ENCODE data around the gene FAM241A. TPM values are rescaled to one million over a fixed set of nuclear protein-coding genes. Genes with fewer than 3 reads are reported as not detected.

The FAM241A gene
- total and polyA plus RNA-seq, 2 of the 13 experiments (the other 11 are each of a cell fraction or from before 2014, with no cell fraction given), result 0.61 to 0.69 TPM

GRCh38 chr4:112231779-112232713, 86.8 kb downstream of the FAM241A start, which contains the start of gene AP1AR (continued):
- TF ChIP-seq FOSL2 (CRISPR knock-in tag; IDR thresholded peaks at IDR 0.05) (no peak), ZNF644 (CRISPR knock-in tag; IDR thresholded peaks at IDR 0.05; ENCODE audit: low read depth) (no peak), ZNF253 (CRISPR knock-in tag; IDR thresholded peaks at IDR 0.05; ENCODE audit: borderline replicate concordance) (no peak), ZNF709 (CRISPR knock-in tag; IDR thresholded peaks at IDR 0.05) (peak; percentile 96; the same call in 1 of the 2 replicates), ZNF12 (CRISPR knock-in tag; IDR thresholded peaks at IDR 0.05) (no peak; the same call in 1 of the 2 replicates), PRPF4 (IDR thresholded peaks at IDR 0.05; ENCODE audit: low read depth, low read length, poor library complexity, severe bottlenecking) (no peak), SOX6 (IDR thresholded peaks at IDR 0.05) (no peak), SOX6 (CRISPR knock-in tag; IDR thresholded peaks at IDR 0.05) (peak; percentile 13), RCOR2 (CRISPR knock-in tag; IDR thresholded peaks at IDR 0.05) (no peak), ZBTB44 (CRISPR knock-in tag; IDR thresholded peaks at IDR 0.05) (0 out of 2 replicates have a peak, but pooled peaks have one; percentile 7), AGO1 (IDR thresholded peaks at IDR 0.05; ENCODE audit: low read depth, low read length, poor library complexity, severe bottlenecking) (peak; percentile 70), ZNF720 (CRISPR knock-in tag; IDR thresholded peaks at IDR 0.05) (0 out of 2 replicates have a peak, but pooled peaks have one; percentile 4), ZNF740 (CRISPR knock-in tag; IDR thresholded peaks at IDR 0.05) (no peak), ZNF136 (CRISPR knock-in tag; IDR thresholded peaks at IDR 0.05; ENCODE audit: low read depth) (no peak), ZNF484 (CRISPR knock-in tag; IDR thresholded peaks at IDR 0.05; ENCODE audit: borderline replicate concordance, low read depth) (no peak), MXD3 (CRISPR knock-in tag; IDR thresholded peaks at IDR 0.05) (0 out of 2 replicates have a peak, but pooled peaks have one; percentile 48), POGZ (CRISPR knock-in tag; IDR thresholded peaks at IDR 0.05) (no peak; the same call in 1 of the 2 replicates), HOXA3 (CRISPR knock-in tag; IDR thresholded peaks at IDR 0.05) (no peak; the same call in 1 of the 2 replicates)
- TF ChIP-seq, protein P1, sequence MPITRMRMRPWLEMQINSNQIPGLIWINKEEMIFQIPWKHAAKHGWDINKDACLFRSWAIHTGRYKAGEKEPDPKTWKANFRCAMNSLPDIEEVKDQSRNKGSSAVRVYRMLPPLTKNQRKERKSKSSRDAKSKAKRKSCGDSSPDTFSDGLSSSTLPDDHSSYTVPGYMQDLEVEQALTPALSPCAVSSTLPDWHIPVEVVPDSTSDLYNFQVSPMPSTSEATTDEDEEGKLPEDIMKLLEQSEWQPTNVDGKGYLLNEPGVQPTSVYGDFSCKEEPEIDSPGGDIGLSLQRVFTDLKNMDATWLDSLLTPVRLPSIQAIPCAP (CRISPR knock-in tag; IDR thresholded peaks at IDR 0.05; ENCODE audit: low read depth), result no peak
- TF ChIP-seq, protein P2, sequence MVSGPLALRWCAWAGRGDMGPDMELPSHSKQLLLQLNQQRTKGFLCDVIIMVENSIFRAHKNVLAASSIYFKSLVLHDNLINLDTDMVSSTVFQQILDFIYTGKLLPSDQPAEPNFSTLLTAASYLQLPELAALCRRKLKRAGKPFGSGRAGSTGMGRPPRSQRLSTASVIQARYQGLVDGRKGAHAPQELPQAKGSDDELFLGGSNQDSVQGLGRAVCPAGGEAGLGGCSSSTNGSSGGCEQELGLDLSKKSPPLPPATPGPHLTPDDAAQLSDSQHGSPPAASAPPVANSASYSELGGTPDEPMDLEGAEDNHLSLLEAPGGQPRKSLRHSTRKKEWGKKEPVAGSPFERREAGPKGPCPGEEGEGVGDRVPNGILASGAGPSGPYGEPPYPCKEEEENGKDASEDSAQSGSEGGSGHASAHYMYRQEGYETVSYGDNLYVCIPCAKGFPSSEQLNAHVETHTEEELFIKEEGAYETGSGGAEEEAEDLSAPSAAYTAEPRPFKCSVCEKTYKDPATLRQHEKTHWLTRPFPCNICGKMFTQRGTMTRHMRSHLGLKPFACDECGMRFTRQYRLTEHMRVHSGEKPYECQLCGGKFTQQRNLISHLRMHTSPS (CRISPR knock-in tag; IDR thresholded peaks at IDR 0.05; ENCODE audit: low read depth), result no peak
- TF ChIP-seq, protein P3, sequence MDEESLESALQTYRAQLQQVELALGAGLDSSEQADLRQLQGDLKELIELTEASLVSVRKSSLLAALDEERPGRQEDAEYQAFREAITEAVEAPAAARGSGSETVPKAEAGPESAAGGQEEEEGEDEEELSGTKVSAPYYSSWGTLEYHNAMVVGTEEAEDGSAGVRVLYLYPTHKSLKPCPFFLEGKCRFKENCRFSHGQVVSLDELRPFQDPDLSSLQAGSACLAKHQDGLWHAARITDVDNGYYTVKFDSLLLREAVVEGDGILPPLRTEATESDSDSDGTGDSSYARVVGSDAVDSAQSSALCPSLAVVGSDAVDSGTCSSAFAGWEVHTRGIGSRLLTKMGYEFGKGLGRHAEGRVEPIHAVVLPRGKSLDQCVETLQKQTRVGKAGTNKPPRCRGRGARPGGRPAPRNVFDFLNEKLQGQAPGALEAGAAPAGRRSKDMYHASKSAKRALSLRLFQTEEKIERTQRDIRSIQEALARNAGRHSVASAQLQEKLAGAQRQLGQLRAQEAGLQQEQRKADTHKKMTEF (CRISPR knock-in tag; IDR thresholded peaks at IDR 0.05), result peak; percentile 90; the same call in 1 of the 2 replicates

All from HepG2 (cell line).